Measurements from ENCODE around the gene IL1RAPL2. TPM values are rescaled to one million over a fixed set of nuclear protein-coding genes. Genes with fewer than 3 reads are reported as not detected.

IL1RAPL2 gene
- total RNA-seq, 1 experiment from 2014 or later, result not detected

DNA sequence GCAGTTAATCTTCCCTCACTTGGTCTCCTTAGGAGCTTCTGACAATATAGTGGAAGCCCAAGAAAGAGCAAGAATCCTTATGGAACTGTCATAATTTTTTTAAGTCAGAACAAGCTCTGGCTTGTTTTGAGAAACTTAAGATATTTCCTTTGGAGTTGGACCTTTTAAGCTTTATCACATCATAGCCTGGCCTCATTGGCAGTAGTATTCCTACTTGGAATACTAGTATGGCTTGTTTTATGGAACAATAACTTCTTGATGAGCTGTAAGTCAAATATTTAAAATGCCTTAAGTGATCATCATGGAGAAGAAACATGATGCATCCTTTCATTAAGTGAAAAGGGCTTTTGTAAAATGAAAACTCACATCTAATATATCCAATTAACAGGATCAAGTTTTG lies 1178.3 kb downstream of the IL1RAPL2 start:
- in situ Hi-C loops (cut with HindIII; ENCODE audit: low pct_unique_long_range_greater_than_20kb, low sequenced_read_pairs) (no loop called here), intact Hi-C loops (cut with micrococcal nuclease; ENCODE audit: unreplicated experiment) (no loop called here)
- TF ChIP-seq CTCF (IDR thresholded peaks at IDR 0.05), result no peak
- no peak for TF ChIP-seq TCF7L2 (IDR thresholded peaks at IDR 0.05; ENCODE audit: low read depth, low read length)
- TF ChIP-seq, protein P1, sequence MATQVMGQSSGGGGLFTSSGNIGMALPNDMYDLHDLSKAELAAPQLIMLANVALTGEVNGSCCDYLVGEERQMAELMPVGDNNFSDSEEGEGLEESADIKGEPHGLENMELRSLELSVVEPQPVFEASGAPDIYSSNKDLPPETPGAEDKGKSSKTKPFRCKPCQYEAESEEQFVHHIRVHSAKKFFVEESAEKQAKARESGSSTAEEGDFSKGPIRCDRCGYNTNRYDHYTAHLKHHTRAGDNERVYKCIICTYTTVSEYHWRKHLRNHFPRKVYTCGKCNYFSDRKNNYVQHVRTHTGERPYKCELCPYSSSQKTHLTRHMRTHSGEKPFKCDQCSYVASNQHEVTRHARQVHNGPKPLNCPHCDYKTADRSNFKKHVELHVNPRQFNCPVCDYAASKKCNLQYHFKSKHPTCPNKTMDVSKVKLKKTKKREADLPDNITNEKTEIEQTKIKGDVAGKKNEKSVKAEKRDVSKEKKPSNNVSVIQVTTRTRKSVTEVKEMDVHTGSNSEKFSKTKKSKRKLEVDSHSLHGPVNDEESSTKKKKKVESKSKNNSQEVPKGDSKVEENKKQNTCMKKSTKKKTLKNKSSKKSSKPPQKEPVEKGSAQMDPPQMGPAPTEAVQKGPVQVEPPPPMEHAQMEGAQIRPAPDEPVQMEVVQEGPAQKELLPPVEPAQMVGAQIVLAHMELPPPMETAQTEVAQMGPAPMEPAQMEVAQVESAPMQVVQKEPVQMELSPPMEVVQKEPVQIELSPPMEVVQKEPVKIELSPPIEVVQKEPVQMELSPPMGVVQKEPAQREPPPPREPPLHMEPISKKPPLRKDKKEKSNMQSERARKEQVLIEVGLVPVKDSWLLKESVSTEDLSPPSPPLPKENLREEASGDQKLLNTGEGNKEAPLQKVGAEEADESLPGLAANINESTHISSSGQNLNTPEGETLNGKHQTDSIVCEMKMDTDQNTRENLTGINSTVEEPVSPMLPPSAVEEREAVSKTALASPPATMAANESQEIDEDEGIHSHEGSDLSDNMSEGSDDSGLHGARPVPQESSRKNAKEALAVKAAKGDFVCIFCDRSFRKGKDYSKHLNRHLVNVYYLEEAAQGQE (IDR thresholded peaks at IDR 0.05; ENCODE audit: insufficient read depth in 1 of 2, low read depth in 2 of 2, low read length in 1 of 2), result no peak
- no peak for TF ChIP-seq SIN3A (IDR thresholded peaks at IDR 0.05; ENCODE audit: borderline replicate concordance, insufficient read depth, low read depth, low read length)
- TF ChIP-seq POLR2AphosphoS5 (IDR thresholded peaks at IDR 0.05; ENCODE audit: low read depth, low read length), result no peak
- Histone ChIP-seq H3K36me3 (ENCODE audit: control insufficient read depth, insufficient read depth, low read length) (no peaks in the 10 kb centered on the region), H3K27ac (ENCODE audit: low read length) (no peak overlapping the region), H3K4me1 (ENCODE audit: control insufficient read depth, insufficient read depth, low read length) (no peaks in the 10 kb centered on the region), H3K9me3 (ENCODE audit: control insufficient read depth, insufficient read depth, low read depth, low read length) (no peaks in the 10 kb centered on the region), H3K27me3 (ENCODE audit: control insufficient read depth, insufficient read depth, low read length) (no peaks in the 10 kb centered on the region), H3K4me3 (ENCODE audit: low read depth in 2 of 2, low read length in 2 of 2) (no peak overlapping the region)
- DNase-seq (ENCODE audit: low read depth, low spot score) (no peak), ATAC-seq (no peak)
- ChIA-PET CTCF (no interaction called here), POLR2A (no interaction called here)
- no TSS peak for BruUV-seq (replicated peaks)

- Histone ChIP-seq H3K9me3 (ENCODE audit: control insufficient read depth, insufficient read depth, low read depth, low read length) (no peaks in the 10 kb centered on the region), H3K4me3 (ENCODE audit: low read depth in 2 of 2, low read length in 2 of 2) (no peak overlapping the region), H3K36me3 (ENCODE audit: control insufficient read depth, insufficient read depth, low read length) (no peaks in the 10 kb centered on the region), H3K27ac (ENCODE audit: low read length) (no peak overlapping the region), H3K27me3 (ENCODE audit: control insufficient read depth, insufficient read depth, low read length) (no peaks in the 10 kb centered on the region), H3K4me1 (ENCODE audit: control insufficient read depth, insufficient read depth, low read length) (no peaks in the 10 kb centered on the region)
- BruUV-seq (replicated peaks), result no TSS peak
- ATAC-seq (no peak), DNase-seq (ENCODE audit: low read depth, low spot score) (no peak)
- intact Hi-C loops (cut with micrococcal nuclease; ENCODE audit: unreplicated experiment) (no loop called here), in situ Hi-C loops (cut with HindIII; ENCODE audit: low pct_unique_long_range_greater_than_20kb, low sequenced_read_pairs) (no loop called here)
- CTCF ChIA-PET, result no interaction called here
- POLR2A ChIA-PET, result no interaction called here
- TF ChIP-seq, protein P1 (IDR thresholded peaks at IDR 0.05; ENCODE audit: insufficient read depth in 1 of 2, low read depth in 2 of 2, low read length in 1 of 2), result no peak
- TF ChIP-seq SIN3A (IDR thresholded peaks at IDR 0.05; ENCODE audit: borderline replicate concordance, insufficient read depth, low read depth, low read length) (no peak), TCF7L2 (IDR thresholded peaks at IDR 0.05; ENCODE audit: low read depth, low read length) (no peak), CTCF (IDR thresholded peaks at IDR 0.05) (no peak), POLR2AphosphoS5 (IDR thresholded peaks at IDR 0.05; ENCODE audit: low read depth, low read length) (no peak)
Observed at GRCh38 chrX:105744946-105745345, 1178.9 kb downstream of the IL1RAPL2 start.
